KG1 (cell line): ENCODE data around the gene ZNF506.
"Not testable (repeated sequence)": the region's sequence is repeated elsewhere in the genome, so short reads cannot be mapped to it uniquely, and the experiment has no call there.

Experiments used
- DNase-seq: peaks from one replicate; lab custom pipeline; 2025; lab: John Stamatoyannopoulos, UW

The ZNF506 gene

GRCh38 chr19:19744641-19745040 is 76.9 kb downstream of the ZNF506 start:
- no peak for DNase-seq

DNA sequence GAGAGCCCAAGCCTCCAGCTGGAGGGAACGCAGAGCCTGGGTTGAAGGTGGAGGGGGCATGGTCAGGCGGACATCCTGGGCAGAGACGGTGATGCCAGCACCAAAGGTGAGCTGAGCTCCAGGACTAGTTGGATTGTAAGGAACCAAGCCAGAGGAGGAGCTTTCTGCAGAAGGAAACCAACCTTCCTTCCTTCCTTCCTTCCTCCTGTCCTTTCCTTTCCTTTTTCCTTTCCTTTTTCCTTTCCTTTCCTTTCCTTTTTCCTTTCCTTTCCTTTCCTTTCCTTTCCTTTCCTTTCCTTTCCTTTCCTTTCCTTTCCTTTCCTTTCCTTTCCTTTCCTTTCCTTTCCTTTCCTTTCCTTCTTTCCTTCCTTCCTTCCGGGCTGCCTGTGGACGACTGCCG is 77.6 kb downstream of the ZNF506 start:
- not testable (repeated sequence) for DNase-seq

- no peak for DNase-seq
These were observed 78.4 kb downstream of the ZNF506 start for GRCh38 chr19:19743176-19743575.

GRCh38 chr19:19742773-19743172 is 78.8 kb downstream of the ZNF506 start:
- no peak for DNase-seq
